ENCODE measurements around the gene KCNIP1.

The KCNIP1 gene

DNA sequence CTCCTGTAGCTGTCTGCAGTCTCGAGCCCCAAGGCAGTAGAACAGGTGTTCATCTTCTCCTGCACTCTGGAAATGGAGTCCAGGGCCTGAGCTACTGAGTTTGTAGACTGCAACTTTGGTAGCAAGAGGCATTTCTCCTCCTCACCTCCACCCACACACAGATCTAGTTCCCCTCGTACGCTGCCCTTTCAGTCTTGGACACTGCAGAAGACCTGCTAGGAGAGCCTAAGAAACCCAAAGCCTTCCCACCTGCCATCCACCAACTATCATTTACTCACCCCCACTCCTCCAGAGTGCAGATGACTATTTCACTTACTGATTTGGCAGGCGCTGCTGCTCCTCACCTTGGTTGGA, 59.0 kb downstream of the KCNIP1 start:
- no peak for ATAC-seq (ENCODE audit: low read depth)
- Mint-ChIP-seq H3K36me3 (no peaks in the 10 kb centered on the region), H3K4me3 (no peak overlapping the region), H3K27me3 (peaks cover 16% of the 10 kb centered on the region), H3K27ac (no peak overlapping the region), H3K4me1 (no peaks in the 10 kb centered on the region), H3K9me3 (no peaks in the 10 kb centered on the region)
- no peak for DNase-seq (ENCODE audit: low spot score in 2 of 2)

DNA sequence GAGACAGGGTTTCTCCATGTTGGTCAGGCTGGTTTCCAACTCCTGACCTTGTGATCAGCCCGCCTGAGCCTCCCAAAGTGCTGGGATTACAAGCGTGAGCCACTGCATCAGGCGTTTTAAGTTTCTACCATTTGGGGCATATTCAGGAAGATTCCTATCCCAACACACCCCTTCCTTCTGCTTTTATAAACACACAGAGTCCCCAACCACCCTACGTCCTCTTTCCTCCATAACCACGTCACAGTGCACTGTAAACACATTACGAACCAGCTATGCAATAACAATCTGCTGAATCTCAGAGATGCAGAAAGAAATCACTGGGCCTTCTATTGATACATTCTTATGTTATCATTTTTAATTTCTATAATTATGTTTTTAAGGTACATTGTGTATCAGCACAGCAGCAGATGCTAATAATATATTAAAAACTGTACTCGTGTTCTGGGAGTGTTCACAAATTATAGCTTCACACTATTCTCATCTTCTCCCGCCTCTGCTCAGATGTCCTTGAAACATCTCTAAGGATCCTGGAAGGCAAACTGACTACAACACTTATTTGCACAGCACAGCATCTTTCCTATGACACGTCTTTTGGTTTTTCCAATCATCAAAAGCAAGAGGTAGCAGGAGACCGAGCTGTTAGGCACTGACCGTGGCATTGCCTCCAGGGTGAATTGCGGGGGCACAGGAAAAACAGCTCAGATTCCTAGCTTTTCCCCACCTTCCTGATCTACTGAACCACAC, 60.2 kb downstream of the KCNIP1 start:
- no peak for DNase-seq (ENCODE audit: low spot score in 2 of 2)
- H3K36me3 Mint-ChIP-seq, result no peaks in the 10 kb centered on the region
- no peaks in the 10 kb centered on the region for H3K9me3 Mint-ChIP-seq
- H3K4me1 Mint-ChIP-seq, result no peaks in the 10 kb centered on the region
- H3K27me3 Mint-ChIP-seq, result peaks cover 16% of the 10 kb centered on the region
- no peak overlapping the region for H3K4me3 Mint-ChIP-seq
- no peak for ATAC-seq (ENCODE audit: low read depth)
- no peak overlapping the region for H3K27ac Mint-ChIP-seq

GRCh38 chr5:170565072-170565471, 61.3 kb downstream of the KCNIP1 start:
- no peak overlapping the region for H3K27ac Mint-ChIP-seq

DNA sequence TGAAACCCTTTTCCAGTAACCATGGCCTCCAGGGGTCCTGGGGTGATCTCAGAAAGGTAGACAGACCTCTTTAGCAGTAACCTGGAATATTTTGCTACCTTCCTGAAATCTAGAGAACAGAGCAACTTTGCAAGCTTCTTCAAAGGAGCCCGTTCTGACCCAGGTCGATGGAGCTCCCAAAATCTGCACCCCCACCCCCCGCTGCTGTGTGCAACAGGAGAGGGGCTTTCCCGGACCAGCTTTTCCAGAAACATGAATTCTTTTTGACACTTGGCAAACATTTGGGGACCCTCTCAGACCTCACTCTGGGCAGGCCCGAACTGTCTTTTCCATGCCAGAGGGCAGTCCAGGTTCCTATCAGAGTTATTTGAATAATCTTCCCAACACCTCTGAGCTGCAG, 65.3 kb downstream of the KCNIP1 start:
- Mint-ChIP-seq H3K4me1 (peaks cover 4% of the 10 kb centered on the region), H3K9me3 (no peaks in the 10 kb centered on the region), H3K4me3 (no peak overlapping the region), H3K27ac (no peak overlapping the region), H3K36me3 (no peaks in the 10 kb centered on the region), H3K27me3 (peaks cover 19% of the 10 kb centered on the region)
- ATAC-seq (ENCODE audit: low read depth) (no peak), DNase-seq (ENCODE audit: low spot score in 2 of 2) (no peak)

More at GRCh38 chr5:170565072-170565471, 61.3 kb downstream of the KCNIP1 start:
- no peaks in the 10 kb centered on the region for H3K9me3 Mint-ChIP-seq
- ATAC-seq (ENCODE audit: low read depth) (no peak), DNase-seq (ENCODE audit: low spot score in 2 of 2) (no peak)
- H3K27me3 Mint-ChIP-seq, result peaks cover 14% of the 10 kb centered on the region
- no peaks in the 10 kb centered on the region for H3K4me1 Mint-ChIP-seq
- H3K4me3 Mint-ChIP-seq, result no peak overlapping the region
- no peaks in the 10 kb centered on the region for H3K36me3 Mint-ChIP-seq

DNA sequence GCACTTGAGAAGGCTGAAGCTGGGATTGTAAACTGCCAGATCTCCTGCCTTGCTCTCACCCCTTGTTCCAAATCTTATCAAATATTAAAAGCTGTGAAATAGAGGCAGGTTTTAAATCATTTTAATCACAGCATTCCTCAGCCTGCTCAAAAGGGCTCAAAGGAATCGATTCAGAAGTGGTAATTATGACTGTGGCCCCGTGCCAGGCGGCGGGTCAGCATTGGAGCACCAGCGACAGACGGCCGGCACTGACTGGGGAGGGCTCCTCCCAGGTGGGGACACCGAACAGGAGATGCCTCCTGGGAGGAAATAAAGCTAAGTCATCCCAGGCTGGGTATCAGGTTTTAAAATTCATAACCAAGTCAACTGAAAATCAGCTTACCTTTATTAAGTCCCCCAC, 66.7 kb downstream of the KCNIP1 start:
- ATAC-seq (ENCODE audit: low read depth) (no peak), DNase-seq (ENCODE audit: low spot score in 2 of 2) (no peak)
- no peak overlapping the region for H3K27ac Mint-ChIP-seq
- H3K9me3 Mint-ChIP-seq, result no peaks in the 10 kb centered on the region
- peaks cover 4% of the 10 kb centered on the region for H3K4me1 Mint-ChIP-seq
- no peak overlapping the region for H3K4me3 Mint-ChIP-seq
- H3K27me3 Mint-ChIP-seq, result peaks cover 17% of the 10 kb centered on the region
- H3K36me3 Mint-ChIP-seq, result no peaks in the 10 kb centered on the region

DNA sequence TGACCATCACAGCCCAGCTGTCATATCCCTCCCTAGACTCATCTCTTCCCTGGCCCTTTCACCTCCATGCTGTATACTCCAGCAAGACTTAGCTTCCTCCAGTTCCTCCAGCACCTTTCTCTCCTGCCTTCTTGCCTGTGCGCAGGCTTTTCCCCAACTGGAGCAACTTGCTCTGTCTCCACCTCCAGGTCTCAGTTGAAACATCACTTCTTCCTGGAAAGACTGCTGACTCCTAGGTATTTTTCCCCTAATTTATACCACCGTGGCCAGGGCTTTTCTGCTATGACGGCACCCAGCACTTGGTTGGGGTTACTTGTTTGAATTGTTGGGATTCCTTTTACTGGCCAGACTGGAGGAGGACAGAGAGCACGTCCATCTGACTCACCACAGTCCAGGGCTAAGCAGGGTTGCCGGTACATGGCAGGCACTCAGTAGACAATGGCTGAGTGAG, 67.5 kb downstream of the KCNIP1 start:
- H3K4me3 Mint-ChIP-seq, result no peak overlapping the region
- H3K27ac Mint-ChIP-seq, result no peak overlapping the region
- no peaks in the 10 kb centered on the region for H3K36me3 Mint-ChIP-seq
- no peaks in the 10 kb centered on the region for H3K9me3 Mint-ChIP-seq
- peaks cover 15% of the 10 kb centered on the region for H3K27me3 Mint-ChIP-seq
- ATAC-seq (ENCODE audit: low read depth), result no peak
- no peak for DNase-seq (ENCODE audit: low spot score in 2 of 2)
- H3K4me1 Mint-ChIP-seq, result peaks cover 4% of the 10 kb centered on the region

GRCh38 chr5:170571875-170572852, 68.3 kb downstream of the KCNIP1 start:
- no peak for DNase-seq (ENCODE audit: low spot score in 2 of 2)
- Mint-ChIP-seq H3K9me3 (no peaks in the 10 kb centered on the region), H3K27ac (no peak overlapping the region), H3K4me1 (peaks cover 4% of the 10 kb centered on the region), H3K36me3 (no peaks in the 10 kb centered on the region), H3K27me3 (peaks cover 10% of the 10 kb centered on the region), H3K4me3 (no peak overlapping the region)
- no peak for ATAC-seq (ENCODE audit: low read depth)

DNA sequence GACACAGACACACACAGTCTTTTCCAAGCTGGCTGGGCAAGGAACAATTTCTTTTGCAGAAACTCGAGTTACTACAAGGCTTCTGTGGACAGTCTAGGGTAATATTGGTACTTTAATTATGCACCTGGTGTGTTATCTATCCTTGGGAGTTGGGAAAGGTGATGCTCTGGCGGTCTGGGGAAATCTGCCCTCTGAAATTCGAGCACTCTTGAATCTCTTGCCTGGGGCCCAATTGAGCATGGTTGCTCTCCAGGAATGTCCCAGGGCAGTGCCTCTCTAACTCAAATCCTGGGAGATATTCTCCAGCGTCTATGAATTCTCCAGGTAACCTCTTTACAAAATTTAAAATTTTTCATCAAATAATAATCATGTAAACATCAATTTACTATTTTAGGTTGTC, 69.3 kb downstream of the KCNIP1 start:
- ATAC-seq (ENCODE audit: low read depth) (no peak), DNase-seq (ENCODE audit: low spot score in 2 of 2) (no peak)
- peaks cover 2% of the 10 kb centered on the region for H3K9me3 Mint-ChIP-seq
- H3K4me1 Mint-ChIP-seq, result peaks cover 4% of the 10 kb centered on the region
- H3K36me3 Mint-ChIP-seq, result no peaks in the 10 kb centered on the region
- no peak overlapping the region for H3K4me3 Mint-ChIP-seq
- H3K27me3 Mint-ChIP-seq, result peaks cover 9% of the 10 kb centered on the region
- no peak overlapping the region for H3K27ac Mint-ChIP-seq

GRCh38 chr5:170573660-170574059, 69.8 kb downstream of the KCNIP1 start:
- H3K9me3 Mint-ChIP-seq, result peaks cover 3% of the 10 kb centered on the region
- ATAC-seq (ENCODE audit: low read depth) (no peak), DNase-seq (ENCODE audit: low spot score in 2 of 2) (no peak)
- peaks cover 10% of the 10 kb centered on the region for H3K27me3 Mint-ChIP-seq
- no peaks in the 10 kb centered on the region for H3K36me3 Mint-ChIP-seq
- no peak overlapping the region for H3K27ac Mint-ChIP-seq
- H3K4me1 Mint-ChIP-seq, result peaks cover 4% of the 10 kb centered on the region
- no peak overlapping the region for H3K4me3 Mint-ChIP-seq

DNA sequence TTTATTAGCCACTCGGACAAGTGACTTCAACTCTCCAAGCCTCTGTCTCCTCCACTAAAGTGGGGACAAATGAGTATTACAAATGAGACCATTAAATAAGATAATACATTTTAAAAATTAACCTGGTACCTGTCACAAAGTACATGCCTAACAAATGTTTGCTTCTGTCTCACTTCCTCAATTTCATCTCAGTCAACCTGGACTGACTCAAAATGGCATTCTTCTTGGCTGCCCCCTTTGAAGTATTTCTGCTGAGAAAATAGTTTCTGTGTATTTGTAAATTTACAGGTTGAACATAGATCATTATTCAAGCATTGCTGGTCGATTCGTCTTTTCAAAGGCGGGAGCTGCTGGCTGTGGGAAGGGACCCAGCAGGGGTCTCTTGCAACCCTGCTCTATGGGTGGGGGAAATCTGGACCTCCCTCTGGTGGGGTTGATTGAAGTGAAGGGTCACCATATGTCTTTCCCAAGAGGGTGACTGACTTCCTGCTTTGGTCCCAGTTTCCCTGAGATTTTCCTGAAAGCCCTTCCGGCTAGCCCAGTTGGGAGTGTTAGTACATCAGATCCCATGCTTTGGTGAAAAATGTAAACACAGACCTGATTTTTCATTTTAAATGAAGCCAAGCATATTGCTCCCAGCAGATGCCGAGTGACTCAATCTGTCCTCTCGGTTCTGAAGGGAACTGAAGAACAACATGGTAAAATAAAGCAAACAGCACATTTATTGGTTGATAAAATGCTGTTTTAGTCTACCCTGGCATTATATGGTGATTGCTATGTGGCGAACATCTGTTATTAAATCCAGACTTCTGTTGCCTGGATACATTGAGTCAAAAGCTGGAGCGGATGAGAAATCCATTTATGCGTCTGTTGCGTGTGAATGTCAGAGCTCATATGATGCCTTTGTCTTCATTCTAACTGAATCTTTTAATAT, 73.0 kb downstream of the KCNIP1 start:
- ATAC-seq (ENCODE audit: low read depth) (no peak), DNase-seq (ENCODE audit: low spot score in 2 of 2) (no peak)
- H3K4me3 Mint-ChIP-seq, result no peak overlapping the region
- no peaks in the 10 kb centered on the region for H3K36me3 Mint-ChIP-seq
- H3K4me1 Mint-ChIP-seq, result peaks cover 4% of the 10 kb centered on the region
- H3K27ac Mint-ChIP-seq, result no peak overlapping the region
- peaks cover 6% of the 10 kb centered on the region for H3K9me3 Mint-ChIP-seq
- peaks cover 3% of the 10 kb centered on the region for H3K27me3 Mint-ChIP-seq

DNA sequence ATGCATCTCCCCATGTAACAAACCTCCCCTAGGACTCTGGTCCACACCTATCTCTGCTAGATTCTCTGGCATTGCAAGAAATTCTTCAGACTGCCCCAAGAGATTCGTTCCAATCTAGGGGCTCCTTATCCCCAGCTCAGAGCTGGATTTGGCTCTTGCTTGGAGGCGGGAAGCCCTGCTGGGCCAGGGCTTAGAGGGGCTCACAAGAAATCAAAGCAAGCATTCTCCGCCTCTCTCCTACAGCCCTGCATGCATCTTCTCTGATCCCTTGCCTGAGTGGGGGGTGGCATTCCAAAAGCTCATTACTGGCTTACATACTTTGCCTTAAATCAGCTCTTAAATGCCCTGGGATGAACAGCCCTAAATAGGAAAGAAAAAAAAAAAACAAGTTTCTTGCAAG, 75.8 kb downstream of the KCNIP1 start:
- Mint-ChIP-seq H3K27me3 (peaks cover 10% of the 10 kb centered on the region), H3K4me3 (no peak overlapping the region), H3K36me3 (no peaks in the 10 kb centered on the region), H3K9me3 (peaks cover 12% of the 10 kb centered on the region), H3K27ac (no peak overlapping the region), H3K4me1 (no peaks in the 10 kb centered on the region)
- no peak for ATAC-seq (ENCODE audit: low read depth)
- DNase-seq (ENCODE audit: low spot score in 2 of 2), result no peak

DNA sequence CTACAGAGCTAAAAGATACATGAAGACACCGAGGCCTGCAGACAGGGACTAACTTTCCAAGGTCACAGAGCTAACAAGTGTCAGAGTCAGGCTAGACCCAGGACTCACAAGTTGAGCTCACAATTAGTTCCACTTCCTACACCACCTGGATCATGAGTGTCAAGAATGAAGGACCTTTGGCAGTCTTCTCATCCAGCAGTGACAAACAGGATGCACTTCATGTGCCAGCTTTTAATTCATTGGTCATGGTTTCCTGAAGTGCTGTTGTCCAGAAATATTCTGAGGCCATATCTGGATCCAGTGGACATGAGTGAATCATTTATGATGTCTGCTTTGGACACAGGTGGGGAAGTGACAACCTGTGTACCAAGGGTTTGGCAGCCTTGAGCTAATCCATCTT, 77.4 kb downstream of the KCNIP1 start:
- no peaks in the 10 kb centered on the region for H3K36me3 Mint-ChIP-seq
- H3K27ac Mint-ChIP-seq, result no peak overlapping the region
- ATAC-seq (ENCODE audit: low read depth) (no peak), DNase-seq (ENCODE audit: low spot score in 2 of 2) (no peak)
- H3K9me3 Mint-ChIP-seq, result peaks cover 12% of the 10 kb centered on the region
- H3K4me3 Mint-ChIP-seq, result no peak overlapping the region
- H3K4me1 Mint-ChIP-seq, result no peaks in the 10 kb centered on the region
- peaks cover 16% of the 10 kb centered on the region for H3K27me3 Mint-ChIP-seq

GRCh38 chr5:170582644-170583330, 79.0 kb downstream of the KCNIP1 start:
- Mint-ChIP-seq H3K4me1 (no peaks in the 10 kb centered on the region), H3K36me3 (no peaks in the 10 kb centered on the region), H3K4me3 (no peak overlapping the region), H3K27ac (no peak overlapping the region), H3K9me3 (peaks cover 12% of the 10 kb centered on the region), H3K27me3 (peaks cover 18% of the 10 kb centered on the region)
- DNase-seq (ENCODE audit: low spot score in 2 of 2) (no peak), ATAC-seq (ENCODE audit: low read depth) (no peak)

Data from memory B cell (primary cell).